H1 (cell line): ENCODE results near the gene PAQR7. TPM values are rescaled to one million over a fixed set of nuclear protein-coding genes. Genes with fewer than 3 reads are reported as not detected.

Experiments
- KDM5A ChIP-seq: fragments of 200-600 bp; IDR thresholded peaks from 2 replicates; pipeline ENCODE4 v1.7.1; 2012; ENCODE audit warnings: mild to moderate bottlenecking, low read length, inconsistent platforms, mixed read lengths
- SIX5 ChIP-seq: IDR thresholded peaks from 2 replicates; pipeline ENCODE4 v1.6.1; 2011; ENCODE audit warnings: mild to moderate bottlenecking, low read depth, low read length
- polyA plus RNA-seq, 7 experiments: library from polyadenylated mRNA; depleted of rRNA in 3 of 7; stranded (reverse) in 5 of 7; unstranded in 2 of 7; fragments of >200 nt in 5 of 7; fragments of 200-250 nt in 2 of 7; gene quantifications; 1 replicate in 5 of 7; 2 replicates in 1 of 7; 4 replicates in 1 of 7; pipeline versions ENCODE4 v1.2.1 to v1.2.3, GENCODE V29; 2011 to 2013; ENCODE audit warnings: missing spikeins in 2 of 7, mixed read lengths in 2 of 7
- total RNA-seq: library from RNA; stranded (reverse); fragmentation: NEBNext Ultra II Directional; extraction: Animal tissue kit (Norgen Biotek cat#: 25700); gene quantifications from 2 replicates; pipeline ENCODE4 v1.2.1, GENCODE V29; 2021
- TF ChIP-seq, protein P1 (sequence below): fragments of 300-600 bp; sonication (generic); IDR thresholded peaks from 2 replicates; pipeline ENCODE4 v1.7.1; 2012; ENCODE audit warnings: low read length, moderate library complexity, mild to moderate bottlenecking, inconsistent platforms; ENCODE audit not compliant: insufficient replicate concordance

Gene PAQR7
- total and polyA plus RNA-seq, 2 of the 8 experiments (the other 6 are each of a cell fraction or from before 2014, with no cell fraction given), result 7.3 to 7.4 TPM

DNA sequence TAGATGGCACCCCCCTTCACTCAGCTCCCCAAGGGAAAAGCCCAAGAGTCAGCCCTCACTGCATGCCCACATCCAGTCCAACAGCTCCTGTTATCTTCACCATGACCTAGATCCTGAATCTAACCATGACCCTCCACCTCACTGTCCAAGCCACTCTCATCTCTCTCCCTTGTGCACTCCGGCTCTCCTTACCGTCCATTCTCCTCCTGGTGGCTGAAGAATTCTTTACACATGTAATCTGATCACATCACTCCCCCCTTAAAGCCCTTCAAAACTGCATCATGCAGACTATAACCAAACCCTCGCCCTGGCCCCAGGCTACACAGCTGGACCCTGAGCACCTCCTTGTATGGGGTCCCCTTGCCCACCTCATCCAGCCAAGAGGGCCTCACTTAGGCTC is 14.0 kb upstream of the PAQR7 start (continued):
- TF ChIP-seq KDM5A (no peak), SIX5 (no peak)
- TF ChIP-seq, protein P1, sequence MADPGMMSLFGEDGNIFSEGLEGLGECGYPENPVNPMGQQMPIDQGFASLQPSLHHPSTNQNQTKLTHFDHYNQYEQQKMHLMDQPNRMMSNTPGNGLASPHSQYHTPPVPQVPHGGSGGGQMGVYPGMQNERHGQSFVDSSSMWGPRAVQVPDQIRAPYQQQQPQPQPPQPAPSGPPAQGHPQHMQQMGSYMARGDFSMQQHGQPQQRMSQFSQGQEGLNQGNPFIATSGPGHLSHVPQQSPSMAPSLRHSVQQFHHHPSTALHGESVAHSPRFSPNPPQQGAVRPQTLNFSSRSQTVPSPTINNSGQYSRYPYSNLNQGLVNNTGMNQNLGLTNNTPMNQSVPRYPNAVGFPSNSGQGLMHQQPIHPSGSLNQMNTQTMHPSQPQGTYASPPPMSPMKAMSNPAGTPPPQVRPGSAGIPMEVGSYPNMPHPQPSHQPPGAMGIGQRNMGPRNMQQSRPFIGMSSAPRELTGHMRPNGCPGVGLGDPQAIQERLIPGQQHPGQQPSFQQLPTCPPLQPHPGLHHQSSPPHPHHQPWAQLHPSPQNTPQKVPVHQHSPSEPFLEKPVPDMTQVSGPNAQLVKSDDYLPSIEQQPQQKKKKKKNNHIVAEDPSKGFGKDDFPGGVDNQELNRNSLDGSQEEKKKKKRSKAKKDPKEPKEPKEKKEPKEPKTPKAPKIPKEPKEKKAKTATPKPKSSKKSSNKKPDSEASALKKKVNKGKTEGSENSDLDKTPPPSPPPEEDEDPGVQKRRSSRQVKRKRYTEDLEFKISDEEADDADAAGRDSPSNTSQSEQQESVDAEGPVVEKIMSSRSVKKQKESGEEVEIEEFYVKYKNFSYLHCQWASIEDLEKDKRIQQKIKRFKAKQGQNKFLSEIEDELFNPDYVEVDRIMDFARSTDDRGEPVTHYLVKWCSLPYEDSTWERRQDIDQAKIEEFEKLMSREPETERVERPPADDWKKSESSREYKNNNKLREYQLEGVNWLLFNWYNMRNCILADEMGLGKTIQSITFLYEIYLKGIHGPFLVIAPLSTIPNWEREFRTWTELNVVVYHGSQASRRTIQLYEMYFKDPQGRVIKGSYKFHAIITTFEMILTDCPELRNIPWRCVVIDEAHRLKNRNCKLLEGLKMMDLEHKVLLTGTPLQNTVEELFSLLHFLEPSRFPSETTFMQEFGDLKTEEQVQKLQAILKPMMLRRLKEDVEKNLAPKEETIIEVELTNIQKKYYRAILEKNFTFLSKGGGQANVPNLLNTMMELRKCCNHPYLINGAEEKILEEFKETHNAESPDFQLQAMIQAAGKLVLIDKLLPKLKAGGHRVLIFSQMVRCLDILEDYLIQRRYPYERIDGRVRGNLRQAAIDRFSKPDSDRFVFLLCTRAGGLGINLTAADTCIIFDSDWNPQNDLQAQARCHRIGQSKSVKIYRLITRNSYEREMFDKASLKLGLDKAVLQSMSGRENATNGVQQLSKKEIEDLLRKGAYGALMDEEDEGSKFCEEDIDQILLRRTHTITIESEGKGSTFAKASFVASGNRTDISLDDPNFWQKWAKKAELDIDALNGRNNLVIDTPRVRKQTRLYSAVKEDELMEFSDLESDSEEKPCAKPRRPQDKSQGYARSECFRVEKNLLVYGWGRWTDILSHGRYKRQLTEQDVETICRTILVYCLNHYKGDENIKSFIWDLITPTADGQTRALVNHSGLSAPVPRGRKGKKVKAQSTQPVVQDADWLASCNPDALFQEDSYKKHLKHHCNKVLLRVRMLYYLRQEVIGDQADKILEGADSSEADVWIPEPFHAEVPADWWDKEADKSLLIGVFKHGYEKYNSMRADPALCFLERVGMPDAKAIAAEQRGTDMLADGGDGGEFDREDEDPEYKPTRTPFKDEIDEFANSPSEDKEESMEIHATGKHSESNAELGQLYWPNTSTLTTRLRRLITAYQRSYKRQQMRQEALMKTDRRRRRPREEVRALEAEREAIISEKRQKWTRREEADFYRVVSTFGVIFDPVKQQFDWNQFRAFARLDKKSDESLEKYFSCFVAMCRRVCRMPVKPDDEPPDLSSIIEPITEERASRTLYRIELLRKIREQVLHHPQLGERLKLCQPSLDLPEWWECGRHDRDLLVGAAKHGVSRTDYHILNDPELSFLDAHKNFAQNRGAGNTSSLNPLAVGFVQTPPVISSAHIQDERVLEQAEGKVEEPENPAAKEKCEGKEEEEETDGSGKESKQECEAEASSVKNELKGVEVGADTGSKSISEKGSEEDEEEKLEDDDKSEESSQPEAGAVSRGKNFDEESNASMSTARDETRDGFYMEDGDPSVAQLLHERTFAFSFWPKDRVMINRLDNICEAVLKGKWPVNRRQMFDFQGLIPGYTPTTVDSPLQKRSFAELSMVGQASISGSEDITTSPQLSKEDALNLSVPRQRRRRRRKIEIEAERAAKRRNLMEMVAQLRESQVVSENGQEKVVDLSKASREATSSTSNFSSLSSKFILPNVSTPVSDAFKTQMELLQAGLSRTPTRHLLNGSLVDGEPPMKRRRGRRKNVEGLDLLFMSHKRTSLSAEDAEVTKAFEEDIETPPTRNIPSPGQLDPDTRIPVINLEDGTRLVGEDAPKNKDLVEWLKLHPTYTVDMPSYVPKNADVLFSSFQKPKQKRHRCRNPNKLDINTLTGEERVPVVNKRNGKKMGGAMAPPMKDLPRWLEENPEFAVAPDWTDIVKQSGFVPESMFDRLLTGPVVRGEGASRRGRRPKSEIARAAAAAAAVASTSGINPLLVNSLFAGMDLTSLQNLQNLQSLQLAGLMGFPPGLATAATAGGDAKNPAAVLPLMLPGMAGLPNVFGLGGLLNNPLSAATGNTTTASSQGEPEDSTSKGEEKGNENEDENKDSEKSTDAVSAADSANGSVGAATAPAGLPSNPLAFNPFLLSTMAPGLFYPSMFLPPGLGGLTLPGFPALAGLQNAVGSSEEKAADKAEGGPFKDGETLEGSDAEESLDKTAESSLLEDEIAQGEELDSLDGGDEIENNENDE, result no peak
